HG03457 (cell line): ENCODE measurements around the gene PRR36.

Experiments used
- ATAC-seq: cut with Tn5 transposase; IDR thresholded peaks from one replicate; pipeline ENCODE4 v1.9.1; 2021; ENCODE audit warnings: moderate number of reproducible peaks; ENCODE audit not compliant: unreplicated experiment

Gene PRR36

GRCh38 chr19:7823686-7824301 is 50.4 kb downstream of the PRR36 start:
- ATAC-seq, result no peak

- no peak for ATAC-seq
These were observed 51.2 kb downstream of the PRR36 start for GRCh38 chr19:7822910-7823515.

GRCh38 chr19:7820588-7820987 is 53.6 kb downstream of the PRR36 start:
- no peak for ATAC-seq

GRCh38 chr19:7819337-7819736 is 54.9 kb downstream of the PRR36 start:
- ATAC-seq, result no peak

- ATAC-seq, result no peak
These were observed 55.4 kb downstream of the PRR36 start for GRCh38 chr19:7818806-7819205.
